Activated T-helper 1 cell treated with anti-CD3 and anti-CD28 coated beads, Interleukin-2, amount 50 U/mL, for 16 hours (primary cell): ENCODE data around the gene VKORC1.
A peak's percentile ranks its signal among the peaks of the same experiment; 100 is the strongest.

Source experiments
- DNase-seq, 2 donors: peaks; one replicate each; pipeline ENCODE4 v3.0.0-alpha.2; 2020; ENCODE audit warnings: low read depth in 1 of 2, low spot score in 1 of 2

VKORC1 gene

DNA sequence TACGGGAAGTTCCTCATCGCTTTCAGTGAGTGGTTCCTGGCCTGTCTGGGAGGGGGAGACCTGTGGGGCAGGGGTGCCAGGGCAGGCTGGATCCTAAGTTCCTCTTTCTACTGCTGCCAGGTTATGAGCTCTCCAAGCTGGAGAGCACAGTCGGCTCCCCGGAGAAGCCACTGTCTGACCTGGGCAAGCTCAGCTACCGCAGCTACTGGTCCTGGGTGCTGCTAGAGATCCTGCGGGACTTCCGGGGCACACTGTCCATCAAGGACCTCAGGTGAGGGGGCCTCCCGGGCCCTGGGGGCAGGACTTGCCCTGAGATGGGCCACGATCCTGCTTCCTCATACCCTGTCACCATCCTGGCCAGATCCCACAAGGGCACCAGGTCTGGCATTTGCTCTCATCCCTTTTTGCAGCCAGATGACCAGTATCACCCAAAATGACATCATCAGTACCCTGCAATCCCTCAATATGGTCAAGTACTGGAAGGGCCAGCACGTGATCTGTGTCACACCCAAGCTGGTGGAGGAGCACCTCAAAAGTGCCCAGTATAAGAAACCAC is 35.8 kb upstream of the VKORC1 start:
- no peak for DNase-seq

DNA sequence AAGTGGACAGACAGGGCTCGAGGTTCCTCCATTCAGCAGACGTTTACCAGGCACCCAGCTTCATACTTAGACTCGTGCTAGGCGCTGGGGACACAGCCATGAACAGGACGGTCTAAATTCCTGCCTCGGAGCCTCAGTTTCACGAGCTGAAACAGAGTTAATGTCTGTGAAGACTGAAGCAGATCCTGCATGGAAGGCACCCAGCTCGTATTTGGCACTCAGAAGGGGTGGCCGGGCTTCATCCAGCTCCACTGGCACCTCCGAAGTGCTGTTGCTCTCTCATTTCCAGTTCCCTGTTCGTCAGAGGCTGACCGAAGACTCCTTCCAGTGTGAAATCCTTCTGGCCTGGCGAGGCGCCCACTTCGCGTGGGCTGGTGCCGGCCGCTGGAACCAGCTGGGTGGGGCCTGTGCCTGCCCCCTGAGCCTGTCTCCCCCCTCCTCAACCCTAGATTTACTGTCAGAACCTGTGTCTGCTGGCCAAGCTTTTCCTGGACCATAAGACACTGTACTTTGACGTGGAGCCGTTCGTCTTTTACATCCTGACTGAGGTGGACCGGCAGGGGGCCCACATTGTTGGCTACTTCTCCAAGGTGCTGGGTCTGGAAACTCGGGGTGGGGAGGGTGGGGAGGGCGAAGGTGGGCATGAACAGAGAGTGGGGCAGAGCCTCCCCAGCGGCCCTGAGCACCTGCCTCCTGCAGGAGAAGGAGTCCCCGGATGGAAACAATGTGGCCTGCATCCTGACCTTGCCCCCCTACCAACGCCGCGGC is 35.2 kb upstream of the VKORC1 start:
- DNase-seq: no peak

DNA sequence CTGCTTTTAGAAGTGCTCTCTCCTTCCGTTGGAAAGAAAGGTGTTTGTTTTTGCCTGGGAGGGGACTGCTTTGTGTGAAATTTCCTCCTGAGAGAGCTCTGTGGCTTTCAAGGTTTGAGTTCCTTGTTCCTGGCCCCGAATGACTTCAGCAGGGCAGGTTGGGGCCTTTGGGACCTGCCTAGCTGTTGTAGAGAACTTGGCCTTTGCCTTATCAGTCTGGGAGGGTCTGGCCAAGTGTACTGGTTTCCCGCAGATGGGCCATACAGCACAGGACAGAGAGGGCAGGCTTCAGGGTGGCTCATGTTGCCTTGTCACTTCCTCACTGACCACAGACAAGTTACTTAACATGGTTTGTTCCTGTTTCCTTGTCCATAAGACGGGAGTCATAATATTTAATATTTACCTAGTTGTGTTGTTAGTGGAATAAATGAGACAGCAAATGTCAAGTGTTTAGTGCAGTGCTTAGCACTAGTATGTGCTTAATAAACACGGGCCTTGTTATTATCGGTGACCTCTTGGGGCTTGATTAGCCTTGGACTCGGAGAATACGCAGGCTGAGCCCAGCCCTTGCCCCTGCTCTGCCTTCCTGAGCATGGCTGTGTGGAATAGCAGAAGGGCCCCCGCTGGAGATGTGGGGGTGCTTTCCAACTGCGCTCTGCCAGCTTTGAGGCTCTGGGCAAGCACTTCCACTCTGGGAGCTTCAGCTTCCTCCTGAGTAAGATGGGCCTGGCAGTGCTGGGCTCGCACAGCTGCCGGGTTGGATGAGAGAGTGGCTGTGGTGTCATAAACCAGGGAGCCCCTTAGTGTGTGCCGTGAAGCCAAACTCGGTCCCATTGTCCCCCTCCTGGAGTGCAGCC is 34.3 kb upstream of the VKORC1 start:
- no peak for DNase-seq

DNA sequence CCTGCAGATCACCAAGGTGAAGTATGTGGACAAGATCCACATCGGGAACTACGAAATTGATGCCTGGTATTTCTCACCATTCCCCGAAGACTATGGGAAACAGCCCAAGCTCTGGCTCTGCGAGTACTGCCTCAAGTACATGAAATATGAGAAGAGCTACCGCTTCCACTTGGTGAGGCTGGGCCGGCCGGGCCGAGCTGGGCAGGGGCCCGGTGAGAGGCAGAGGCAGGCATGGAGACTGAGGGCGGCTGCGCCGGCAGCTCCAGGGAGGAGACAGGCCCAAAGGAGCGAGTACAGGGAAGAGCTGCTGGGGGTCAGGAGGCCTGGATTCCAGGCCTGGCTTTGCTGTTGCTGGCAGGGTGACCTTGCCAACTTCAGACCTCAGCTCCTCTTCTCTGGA is 32.6 kb upstream of the VKORC1 start:
- DNase-seq: no peak

DNA sequence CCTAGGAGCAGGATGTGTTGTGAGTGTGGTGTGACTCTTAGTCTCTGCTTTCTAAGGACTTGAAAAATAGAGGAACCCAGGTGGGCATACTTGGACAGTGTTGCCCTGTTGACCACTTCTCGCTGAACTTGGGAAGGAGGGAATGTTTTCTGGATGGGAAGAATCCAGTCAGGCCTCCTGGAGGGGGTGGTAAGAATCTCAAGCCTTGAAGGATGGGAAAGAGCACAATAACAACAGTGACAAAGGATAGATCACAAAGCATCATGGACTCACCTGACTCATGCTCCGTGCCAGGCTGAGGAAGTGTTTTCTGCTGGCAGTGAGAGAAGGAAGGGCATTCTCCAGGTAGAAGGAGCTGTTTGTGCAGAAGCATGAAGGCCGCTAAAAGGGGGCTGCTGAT is 31.2 kb upstream of the VKORC1 start:
- DNase-seq: no peak

DNA sequence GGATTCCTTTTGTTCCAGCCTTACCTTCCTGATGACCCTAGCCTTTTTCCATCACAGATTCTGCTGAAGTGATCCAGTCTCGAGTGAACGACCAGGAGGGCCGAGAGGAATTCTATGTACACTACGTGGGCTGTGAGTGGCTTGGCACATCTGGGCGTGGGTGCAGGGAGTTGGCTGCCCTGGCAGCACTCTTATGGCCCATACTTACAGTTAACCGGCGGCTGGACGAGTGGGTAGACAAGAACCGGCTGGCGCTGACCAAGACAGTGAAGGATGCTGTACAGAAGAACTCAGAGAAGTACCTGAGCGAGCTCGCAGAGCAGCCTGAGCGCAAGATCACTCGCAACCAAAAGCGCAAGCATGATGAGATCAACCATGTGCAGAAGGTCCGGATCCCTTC is 25.5 kb upstream of the VKORC1 start:
- DNase-seq: no peak

DNA sequence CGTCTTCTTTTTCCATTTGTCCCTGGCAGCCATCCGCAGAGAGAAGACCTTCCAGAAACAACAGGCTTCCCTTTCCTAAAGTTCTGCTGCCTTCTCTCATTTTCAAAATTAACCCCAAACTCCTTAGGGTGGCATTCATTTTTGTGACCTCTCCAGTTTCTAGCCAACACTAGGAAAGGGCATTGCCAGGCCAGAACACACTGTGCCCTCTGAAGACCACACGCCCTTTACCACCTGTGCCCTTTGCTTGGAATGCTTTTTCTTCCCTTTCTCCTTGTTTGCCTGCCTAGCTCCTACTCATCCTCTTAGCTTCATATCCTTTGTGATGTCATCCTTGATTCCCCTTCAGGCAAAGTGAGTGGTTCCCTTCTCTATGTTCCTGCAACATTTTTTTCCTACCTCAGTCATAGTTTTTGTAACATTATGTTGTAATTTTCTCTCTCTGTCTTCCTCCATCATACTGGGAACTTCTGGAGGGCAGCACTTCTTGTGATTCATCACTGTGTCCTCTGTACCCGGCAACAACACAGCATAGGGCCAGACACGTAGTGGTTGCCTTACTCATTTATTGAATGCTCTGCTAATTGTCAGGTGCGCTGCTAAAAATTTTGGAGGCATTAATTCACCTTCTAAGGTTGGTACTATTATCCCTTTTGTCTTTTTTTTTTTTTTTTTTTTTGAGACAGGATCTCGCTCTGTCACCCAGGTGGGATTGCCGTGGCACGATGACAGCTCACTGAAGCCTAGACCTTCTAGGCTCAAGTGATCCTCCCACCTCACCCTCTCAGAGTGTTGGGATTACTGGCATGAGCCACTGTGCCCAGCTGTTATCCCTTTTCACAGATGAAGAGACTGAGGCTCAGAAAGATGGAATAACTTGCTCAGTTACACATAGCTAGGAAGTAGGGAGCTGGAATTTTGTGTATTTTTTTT is 23.9 kb upstream of the VKORC1 start:
- no peak for DNase-seq

DNA sequence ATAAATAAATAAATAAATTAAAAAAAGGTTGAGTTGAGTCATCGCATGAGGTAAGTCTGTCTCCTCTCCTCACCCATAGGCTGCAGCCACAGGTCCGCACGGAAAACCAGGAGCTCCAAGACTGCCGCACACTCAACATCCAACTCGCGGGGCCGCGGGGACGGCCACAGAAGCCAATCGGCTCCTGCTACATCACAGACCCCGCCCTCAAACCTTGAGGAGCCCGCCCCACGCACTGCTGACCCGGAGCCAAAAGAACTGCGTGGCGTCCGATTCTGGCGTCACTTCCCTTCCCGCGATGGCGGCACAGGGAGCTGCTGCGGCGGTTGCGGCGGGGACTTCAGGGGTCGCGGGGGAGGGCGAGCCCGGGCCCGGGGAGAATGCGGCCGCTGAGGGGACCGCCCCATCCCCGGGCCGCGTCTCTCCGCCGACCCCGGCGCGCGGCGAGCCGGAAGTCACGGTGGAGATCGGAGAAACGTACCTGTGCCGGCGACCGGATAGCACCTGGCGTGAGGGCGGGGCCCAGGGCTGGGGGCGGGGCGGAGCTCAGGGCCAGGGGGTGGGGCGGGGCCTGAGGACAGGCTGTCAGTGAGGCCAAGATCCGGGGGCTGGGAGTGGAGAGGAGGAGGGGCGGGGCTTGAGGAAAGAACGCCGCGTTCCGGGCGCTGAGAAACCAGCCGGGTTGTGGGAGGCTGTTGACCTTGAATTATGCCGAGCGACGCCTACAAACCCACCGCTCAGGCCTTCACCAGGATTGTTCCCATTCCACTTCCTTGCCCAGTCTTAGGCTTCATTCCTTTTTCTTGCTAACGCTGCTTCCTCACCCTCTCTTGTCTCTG is 23.0 kb upstream of the VKORC1 start, which contains the start of gene KAT8:
Gene KAT8 (plus strand): TSS at position 281 of the 839 bp plus-strand sequence. CDS start 18 bp downstream, at position 299.
- peak; percentile 92 to 95 for DNase-seq

DNA sequence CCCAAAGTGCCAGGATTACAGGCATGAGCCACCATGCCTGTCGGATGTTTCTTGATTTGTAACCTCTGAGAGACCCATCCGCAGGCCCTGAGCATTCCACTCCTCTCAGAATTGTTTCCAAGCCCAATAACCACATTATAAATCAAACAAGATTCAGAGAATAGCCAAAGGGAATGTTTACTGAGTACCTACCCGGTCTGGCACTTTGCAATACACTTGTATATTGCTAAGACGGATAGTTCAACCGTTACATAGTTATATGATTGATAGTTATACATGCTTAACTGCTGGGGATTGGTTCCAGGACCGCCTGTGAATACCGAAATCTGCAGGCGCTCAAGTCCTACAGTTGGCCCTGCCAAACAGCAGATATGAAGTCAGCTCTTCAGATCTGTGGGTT is 19.9 kb upstream of the VKORC1 start:
- DNase-seq: no peak

DNA sequence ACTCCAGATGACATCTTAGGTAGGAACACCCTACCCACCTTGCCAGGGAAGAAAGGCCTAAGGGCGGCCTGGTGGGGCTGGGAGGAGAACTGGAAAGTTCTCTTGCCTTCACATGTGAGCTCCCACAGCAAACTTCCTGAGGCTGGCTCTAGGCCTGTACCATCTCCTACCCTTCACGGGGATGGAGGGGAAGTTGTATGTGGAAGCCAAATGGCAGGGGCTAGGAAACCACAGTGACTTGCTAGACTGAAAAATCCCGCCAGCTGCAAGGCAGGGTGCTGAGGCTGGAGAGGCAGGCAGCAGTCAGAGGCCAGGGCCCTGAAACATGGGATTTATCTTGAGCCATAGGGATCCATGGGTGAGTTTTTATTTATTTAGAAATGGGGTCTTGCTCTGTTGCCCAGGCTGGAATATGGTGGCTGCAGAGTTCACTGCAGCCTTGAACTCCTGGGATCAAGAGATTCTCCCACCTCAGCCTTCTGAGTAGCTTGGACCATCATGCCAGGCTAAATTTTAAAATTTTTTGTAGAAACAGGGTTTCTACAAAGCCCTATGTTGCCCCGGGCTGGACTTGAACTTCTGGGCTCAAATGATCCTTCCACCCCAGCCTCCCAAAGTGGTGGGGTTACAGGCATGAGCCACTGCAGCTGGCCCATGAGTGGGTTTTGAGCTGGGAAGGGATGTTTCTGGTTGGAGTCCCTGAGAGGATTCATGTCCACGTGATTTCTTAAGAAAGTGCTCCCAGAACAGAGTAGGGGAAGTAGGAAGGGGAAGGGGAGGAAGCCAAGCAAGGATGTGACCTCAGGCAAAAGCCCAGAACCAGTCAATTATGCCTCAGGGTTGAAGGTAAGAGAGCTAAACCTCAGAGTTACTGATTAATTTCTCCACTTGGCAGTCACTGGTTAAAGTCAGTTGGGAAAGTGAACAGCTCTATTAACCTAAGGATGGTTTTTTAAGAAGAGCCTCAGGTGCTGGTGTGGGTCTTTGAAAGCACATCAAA is 18.8 kb upstream of the VKORC1 start:
- DNase-seq: no peak

DNA sequence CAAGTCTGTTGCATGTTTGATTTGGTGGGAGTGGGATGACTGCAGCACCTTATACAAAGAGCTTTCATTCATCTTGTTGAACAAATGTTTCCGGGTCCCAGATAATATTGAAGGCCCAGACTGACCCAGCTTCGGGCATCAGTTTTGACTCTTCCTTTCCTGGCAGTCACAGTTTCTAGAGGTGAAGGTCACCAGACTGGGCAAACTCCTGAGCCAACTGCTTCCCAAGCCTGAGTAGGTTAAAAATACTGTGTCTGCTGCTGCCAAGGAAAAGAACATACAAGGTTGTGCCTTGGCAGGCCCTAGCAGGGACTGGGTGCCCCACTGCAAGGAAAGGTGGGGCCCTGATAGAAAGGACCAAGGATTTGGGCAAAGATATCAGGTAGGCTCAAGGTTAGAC is 18.1 kb upstream of the VKORC1 start:
- no peak for DNase-seq

DNA sequence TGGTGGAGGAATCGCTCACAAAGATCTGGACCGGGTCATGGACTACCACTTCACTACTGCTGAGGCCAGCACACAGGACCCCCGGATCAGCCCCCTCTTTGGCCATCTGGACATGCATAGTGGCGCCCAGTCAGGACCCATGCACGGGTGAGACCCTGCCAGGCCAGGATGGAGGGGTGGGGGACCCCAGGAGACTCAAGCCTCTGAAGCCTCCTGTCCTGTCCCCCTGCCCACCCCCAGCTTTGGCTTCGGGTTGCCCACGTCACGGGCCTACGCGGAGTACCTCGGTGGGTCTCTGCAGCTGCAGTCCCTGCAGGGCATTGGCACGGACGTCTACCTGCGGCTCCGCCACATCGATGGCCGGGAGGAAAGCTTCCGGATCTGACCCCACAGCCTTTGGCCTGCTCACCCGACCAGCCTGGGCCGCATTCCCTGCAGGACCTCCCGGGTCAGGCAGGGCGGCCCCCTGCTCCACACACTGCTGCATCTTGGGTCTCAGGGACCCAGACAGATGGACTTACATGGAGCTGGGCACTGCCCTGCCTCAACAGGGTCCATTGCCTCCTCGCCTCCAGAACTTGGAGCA is 17.4 kb upstream of the VKORC1 start:
- no peak for DNase-seq

DNA sequence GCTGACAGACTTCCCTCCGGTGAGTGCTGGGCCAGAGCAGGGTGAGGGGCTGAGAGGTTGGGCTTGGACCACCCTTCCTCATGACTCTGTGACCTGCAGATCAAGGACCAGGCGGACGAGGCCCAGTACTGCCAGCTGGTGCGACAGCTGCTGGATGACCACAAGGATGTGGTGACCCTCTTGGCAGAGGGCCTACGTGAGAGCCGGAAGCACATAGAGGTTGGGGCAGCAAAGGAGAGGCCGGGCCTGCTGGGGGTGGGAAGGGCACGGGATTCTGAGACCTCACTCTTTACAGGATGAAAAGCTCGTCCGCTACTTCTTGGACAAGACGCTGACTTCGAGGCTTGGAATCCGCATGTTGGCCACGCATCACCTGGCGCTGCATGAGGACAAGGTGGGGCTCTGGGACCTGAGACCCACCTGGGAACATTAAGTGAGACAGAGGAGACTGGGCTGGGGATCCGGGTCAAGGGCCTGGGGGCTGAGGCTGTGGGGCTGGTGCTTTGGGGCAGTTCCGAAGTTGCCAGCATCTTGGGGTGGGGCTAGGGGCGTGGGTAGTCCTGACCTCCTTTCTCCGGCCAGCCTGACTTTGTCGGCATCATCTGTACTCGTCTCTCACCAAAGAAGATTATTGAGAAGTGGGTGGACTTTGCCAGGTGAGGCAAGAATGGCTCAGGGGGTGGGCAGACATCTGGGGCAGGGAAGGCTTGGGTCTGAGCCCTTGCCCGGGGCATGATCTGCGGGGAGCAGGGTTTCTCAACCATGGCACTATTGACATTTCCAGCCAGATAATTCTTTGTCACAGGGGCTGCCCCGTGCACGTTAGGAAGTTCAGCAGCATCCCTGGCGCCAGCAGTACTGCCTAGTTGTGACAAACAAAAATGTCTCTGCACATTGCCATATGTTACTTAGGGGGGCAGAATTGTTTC is 15.8 kb upstream of the VKORC1 start:
- no peak for DNase-seq

DNA sequence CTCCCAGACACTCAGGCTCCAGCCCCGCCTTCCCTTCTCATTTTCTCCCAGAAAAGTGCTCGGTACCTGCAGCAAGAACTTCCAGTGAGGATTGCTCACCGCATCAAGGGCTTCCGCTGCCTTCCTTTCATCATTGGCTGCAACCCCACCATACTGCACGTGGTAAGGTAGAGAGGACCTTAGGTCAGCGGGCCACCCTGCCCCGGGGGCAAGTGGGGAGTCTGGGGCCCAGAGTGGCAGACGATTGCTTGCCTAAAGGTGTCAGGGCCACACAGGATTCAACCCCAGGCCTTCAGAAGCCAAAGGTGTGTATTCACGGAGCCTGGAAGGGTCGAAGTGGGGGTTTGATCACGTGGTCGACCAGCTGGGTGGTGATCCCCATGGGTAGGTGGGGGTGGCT is 15.0 kb upstream of the VKORC1 start:
- no peak for DNase-seq

DNA sequence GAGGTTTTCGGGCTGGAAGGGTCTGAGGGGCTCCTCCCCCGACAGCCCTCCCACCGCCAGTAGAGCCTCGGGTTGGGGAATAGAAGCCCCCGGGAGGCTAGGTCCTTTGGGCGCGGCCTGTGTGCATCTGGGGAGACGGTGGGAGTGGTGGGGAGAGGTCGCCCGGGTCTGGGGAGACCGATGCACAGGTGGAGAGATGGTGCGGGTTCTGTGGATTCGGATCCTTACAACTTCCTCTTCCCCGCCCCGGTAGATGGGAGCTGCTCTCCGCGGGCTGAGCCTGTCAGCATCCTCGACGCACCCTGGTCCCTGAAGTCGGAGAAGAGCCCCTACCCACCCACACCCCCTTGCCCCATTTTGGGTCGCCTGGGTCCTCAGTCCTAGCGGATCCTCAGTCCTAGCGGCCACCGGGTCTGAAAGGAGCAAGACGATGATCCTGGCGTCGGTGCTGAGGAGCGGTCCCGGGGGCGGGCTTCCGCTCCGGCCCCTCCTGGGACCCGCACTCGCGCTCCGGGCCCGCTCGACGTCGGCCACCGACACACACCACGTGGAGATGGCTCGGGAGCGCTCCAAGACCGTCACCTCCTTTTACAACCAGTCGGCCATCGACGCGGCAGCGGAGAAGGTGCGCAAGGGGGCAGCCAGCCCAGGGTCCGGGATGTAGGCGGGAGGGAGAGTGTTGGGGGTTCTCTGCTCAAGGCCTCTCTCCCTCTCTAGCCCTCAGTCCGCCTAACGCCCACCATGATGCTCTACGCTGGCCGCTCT is 14.4 kb upstream of the VKORC1 start:
- no peak for DNase-seq

DNA sequence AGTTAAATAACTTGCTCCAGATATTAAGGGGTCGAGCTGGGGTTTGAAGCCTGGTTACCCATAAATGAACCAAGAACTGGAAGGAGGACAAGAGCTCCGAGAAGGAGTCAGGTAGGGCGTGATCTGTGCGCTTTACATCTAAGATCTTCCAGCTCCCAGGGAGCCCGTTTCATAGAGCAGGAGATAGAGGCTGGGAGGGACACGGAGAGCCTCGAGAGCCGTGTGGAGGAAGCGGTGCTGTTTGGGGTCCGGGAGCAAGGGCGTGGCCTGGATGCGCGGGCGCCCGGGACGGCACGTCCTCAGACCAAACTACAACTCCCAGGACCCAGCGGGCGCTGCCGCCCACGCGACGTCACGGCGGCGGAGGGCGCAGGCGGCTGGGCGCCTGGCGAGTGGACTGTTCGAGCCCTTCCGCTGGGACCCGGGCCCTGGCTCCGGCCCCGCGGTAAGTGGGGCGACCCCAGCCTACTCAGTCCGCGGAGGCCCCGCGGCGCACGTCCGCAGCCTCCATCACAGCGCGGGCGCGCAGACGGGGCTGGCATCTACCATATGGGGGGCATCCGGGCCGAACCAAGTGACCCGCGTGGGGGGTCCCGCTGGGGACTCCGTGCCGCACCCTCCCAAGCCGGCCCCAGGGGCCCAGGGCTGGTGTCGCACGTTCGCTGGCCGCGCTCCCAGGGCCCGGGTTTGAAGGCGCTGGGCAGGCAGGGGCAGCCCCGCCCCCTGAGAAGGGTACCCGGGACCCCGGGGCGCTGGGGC is 13.6 kb upstream of the VKORC1 start, which contains the start of gene BCKDK:
Gene BCKDK (plus strand): TSS at position 352 of the 759 bp plus-strand sequence. CDS start 838 bp downstream, outside the sequence.
- DNase-seq: peak; percentile 26 to 55
